B cell (primary cell): ENCODE results near the gene ZNF99.

Experiments used
- CTCF ChIP-seq: fragments of 200-600 bp; IDR thresholded peaks from one replicate; pipeline ENCODE4 v1.8.0; 2022; ENCODE audit warnings: antibody characterized with exemption, mild to moderate bottlenecking
- EZH2 ChIP-seq: IDR thresholded peaks from 2 replicates; pipeline ENCODE4 v1.6.1; 2012; ENCODE audit warnings: borderline replicate concordance, low read depth, mild to moderate bottlenecking, moderate library complexity, low read length; ENCODE audit not compliant: insufficient read depth, poor library complexity, severe bottlenecking

GRCh38 chr19:22735911-22736645, 47.9 kb downstream of the ZNF99 start:
- TF ChIP-seq EZH2 (no peak), CTCF (no peak)
